Measurements from ENCODE around the gene MKRN3.

MKRN3 gene

DNA sequence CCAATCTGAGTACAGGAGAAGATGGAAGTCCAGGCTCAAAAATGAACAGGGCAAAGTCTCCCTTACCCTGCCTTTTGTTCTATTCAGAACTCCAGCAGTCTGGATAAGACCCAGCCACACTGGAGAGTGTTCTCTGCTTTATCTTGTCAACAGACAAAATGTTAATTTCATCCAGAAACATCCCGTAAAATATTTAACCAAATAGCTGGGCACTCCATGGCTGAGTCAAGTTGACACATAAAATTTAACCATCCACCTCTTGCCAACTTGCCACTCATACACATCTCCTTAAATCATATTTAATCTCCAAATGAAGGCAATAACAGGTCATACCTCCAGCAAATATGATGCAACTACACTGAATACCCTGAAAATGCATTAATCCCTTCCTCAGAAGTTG is 33.6 kb downstream of the MKRN3 start:
- peak; percentile 81 for DNase-seq (ENCODE audit: low read depth)
- no peak overlapping the region for H3K4me3 ChIP-seq (ENCODE audit: low read depth, low read length)
- TF ChIP-seq, protein P1, sequence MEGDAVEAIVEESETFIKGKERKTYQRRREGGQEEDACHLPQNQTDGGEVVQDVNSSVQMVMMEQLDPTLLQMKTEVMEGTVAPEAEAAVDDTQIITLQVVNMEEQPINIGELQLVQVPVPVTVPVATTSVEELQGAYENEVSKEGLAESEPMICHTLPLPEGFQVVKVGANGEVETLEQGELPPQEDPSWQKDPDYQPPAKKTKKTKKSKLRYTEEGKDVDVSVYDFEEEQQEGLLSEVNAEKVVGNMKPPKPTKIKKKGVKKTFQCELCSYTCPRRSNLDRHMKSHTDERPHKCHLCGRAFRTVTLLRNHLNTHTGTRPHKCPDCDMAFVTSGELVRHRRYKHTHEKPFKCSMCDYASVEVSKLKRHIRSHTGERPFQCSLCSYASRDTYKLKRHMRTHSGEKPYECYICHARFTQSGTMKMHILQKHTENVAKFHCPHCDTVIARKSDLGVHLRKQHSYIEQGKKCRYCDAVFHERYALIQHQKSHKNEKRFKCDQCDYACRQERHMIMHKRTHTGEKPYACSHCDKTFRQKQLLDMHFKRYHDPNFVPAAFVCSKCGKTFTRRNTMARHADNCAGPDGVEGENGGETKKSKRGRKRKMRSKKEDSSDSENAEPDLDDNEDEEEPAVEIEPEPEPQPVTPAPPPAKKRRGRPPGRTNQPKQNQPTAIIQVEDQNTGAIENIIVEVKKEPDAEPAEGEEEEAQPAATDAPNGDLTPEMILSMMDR (IDR thresholded peaks at IDR 0.05; ENCODE audit: control insufficient read depth, extremely low read depth, insufficient read depth), result no peak

DNA sequence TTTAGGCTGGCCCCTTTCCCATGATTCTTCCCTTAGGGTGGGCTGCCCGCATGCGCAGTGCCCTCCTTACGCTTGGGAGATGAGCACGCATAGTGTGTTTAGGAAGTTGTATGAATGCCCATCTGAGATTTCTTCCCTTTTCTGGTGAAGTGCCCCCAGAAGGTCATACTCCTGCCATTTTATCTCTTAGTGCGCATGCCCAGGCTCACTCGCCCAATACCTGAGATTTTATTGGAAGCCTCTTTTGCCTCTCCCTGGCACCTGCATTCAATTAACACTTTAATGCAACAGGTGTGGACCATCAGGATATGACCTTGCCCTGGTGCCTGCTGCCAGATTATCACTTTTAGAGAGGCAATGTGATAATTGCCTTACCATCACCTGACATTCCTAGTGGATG is 36.6 kb downstream of the MKRN3 start:
- no peak overlapping the region for H3K4me3 ChIP-seq (ENCODE audit: low read depth, low read length)
- TF ChIP-seq, protein P1 (IDR thresholded peaks at IDR 0.05; ENCODE audit: control insufficient read depth, extremely low read depth, insufficient read depth), result no peak
- no peak for DNase-seq (ENCODE audit: low read depth)

DNA sequence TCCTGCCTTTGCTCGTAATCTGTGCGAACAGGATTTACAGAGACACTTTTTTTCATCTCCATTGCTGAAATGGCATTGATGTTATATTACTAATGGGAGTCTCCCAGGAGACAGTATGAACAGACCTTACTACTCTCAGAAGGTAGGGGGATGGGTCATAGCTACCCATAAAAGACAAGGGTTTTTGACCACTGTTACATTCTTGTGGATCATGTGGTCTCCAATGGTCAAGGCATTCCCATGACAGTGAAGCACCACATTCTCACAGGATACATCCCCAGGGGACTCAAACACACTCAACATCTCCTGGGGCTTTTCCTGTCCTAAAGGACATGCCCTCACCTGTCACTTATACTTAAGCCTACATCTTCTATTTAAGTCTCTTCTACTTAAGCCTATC is 40.8 kb downstream of the MKRN3 start:
- TF ChIP-seq, protein P1 (IDR thresholded peaks at IDR 0.05; ENCODE audit: control insufficient read depth, extremely low read depth, insufficient read depth), result no peak
- no peak for DNase-seq (ENCODE audit: low read depth)
- no peak overlapping the region for H3K4me3 ChIP-seq (ENCODE audit: low read depth, low read length)

DNA sequence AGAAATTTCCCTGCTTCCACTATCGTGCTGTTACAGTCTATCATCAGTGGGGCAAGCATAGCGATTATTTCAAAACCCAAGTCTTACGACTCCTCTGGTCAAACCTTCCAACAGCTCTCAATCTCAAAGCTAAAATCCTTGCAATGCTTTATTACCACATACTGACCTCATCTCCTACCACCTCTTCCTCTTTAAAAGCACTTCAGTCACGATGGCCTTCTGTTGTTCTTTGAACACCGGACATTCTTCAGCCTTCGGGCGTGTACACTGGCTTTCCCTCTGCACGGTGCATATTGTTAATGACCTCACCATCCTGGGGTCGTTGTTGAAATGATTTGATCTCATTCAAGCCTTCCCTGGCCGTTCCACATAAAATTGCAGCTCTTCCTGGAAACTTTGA is 51.1 kb downstream of the MKRN3 start:
- TF ChIP-seq, protein P1 (IDR thresholded peaks at IDR 0.05; ENCODE audit: control insufficient read depth, extremely low read depth, insufficient read depth), result no peak
- H3K4me3 ChIP-seq (ENCODE audit: low read depth, low read length), result no peak overlapping the region
- DNase-seq (ENCODE audit: low read depth), result no peak
